ENCODE data around the gene BDKRB2.

- TF ChIP-seq SNAI2 (CRISPR knock-in tag; IDR thresholded peaks at IDR 0.05) (no peak), ARNTL (CRISPR knock-in tag; IDR thresholded peaks at IDR 0.05; ENCODE audit: borderline replicate concordance, low read depth) (no peak), TCF4 (CRISPR knock-in tag; IDR thresholded peaks at IDR 0.05; ENCODE audit: borderline replicate concordance) (no peak), CSRNP3 (CRISPR knock-in tag; IDR thresholded peaks at IDR 0.05) (no peak), TOX (CRISPR knock-in tag; IDR thresholded peaks at IDR 0.05; ENCODE audit: borderline replicate concordance) (no peak), CREB5 (CRISPR knock-in tag; IDR thresholded peaks at IDR 0.05; ENCODE audit: low read depth) (no peak), PATZ1 (CRISPR knock-in tag; IDR thresholded peaks at IDR 0.05; ENCODE audit: borderline replicate concordance) (no peak), GLIS3 (CRISPR knock-in tag; IDR thresholded peaks at IDR 0.05) (no peak), ZC3H10 (CRISPR knock-in tag; IDR thresholded peaks at IDR 0.05) (no peak), RARB (CRISPR knock-in tag; IDR thresholded peaks at IDR 0.05) (no peak), OSR1 (CRISPR knock-in tag; IDR thresholded peaks at IDR 0.05) (no peak), ZFP30 (CRISPR knock-in tag; IDR thresholded peaks at IDR 0.05) (no peak), ZFP3 (CRISPR knock-in tag; IDR thresholded peaks at IDR 0.05) (no peak)
These were observed 10.2 kb downstream of the BDKRB2 start for GRCh38 chr14:96214793-96215192.

Data from SK-N-SH treated with all-trans-retinoic acid at 6 μM for 48 hours (cell line).